Spleen (tissue), 7 donors: ENCODE measurements around the gene HMSD.

Experiments used
- CTCF ChIP-seq, 11 experiments: fragments of 200-600 bp in 7 of 11; fragments of 450-650 bp in 4 of 11; sonication (generic) in 4 of 11; IDR thresholded peaks in 8 of 11; conservative IDR thresholded peaks in 3 of 11; 1 replicate in 7 of 11; 2 replicates in 4 of 11; pipeline versions ENCODE4 v1.4.0 to v1.8.0; 2016 to 2021; ENCODE audit warnings: antibody characterized with exemption in 11 of 11, inconsistent platforms in 4 of 11, mild to moderate bottlenecking in 1 of 11
- POLR2A ChIP-seq, 3 donors: fragments of 450-650 bp; IDR thresholded peaks; one replicate each; pipeline ENCODE4 v1.5.1; 2017; ENCODE audit warnings: antibody characterized with exemption in 3 of 3, mild to moderate bottlenecking in 1 of 3
- POLR2AphosphoS5 ChIP-seq, 3 donors: sonication (generic); formaldehyde crosslinking; IDR thresholded peaks; one replicate each; pipeline ENCODE4 v1.5.1; 2017; ENCODE audit warnings: antibody characterized with exemption in 3 of 3
- donor health status: DM: no; HTN: no; CAD: no; lungs with moderate emphysema.
- donor health status: DM: no; HTN: no; CAD: no.
- donor health status: DM: no; HTN: no; CAD: no.

GRCh38 chr18:63936932-63937393, 12.1 kb upstream of the HMSD start:
- TF ChIP-seq CTCF (IDR thresholded peaks at IDR 0.05 in 8 of 11, conservative IDR thresholded peaks at IDR 0.05 in 3 of 11) = no peak
- TF ChIP-seq POLR2A (IDR thresholded peaks at IDR 0.05) = no peak
- TF ChIP-seq POLR2AphosphoS5 (IDR thresholded peaks at IDR 0.05) = no peak
